Endodermal cell (in vitro differentiated cells): ENCODE measurements around the gene ATE1. TPM values are rescaled to one million over a fixed set of nuclear protein-coding genes. Genes with fewer than 3 reads are reported as not detected.

ENCODE experiments used
- DNase-seq: peaks from one replicate; pipeline ENCODE4 v3.0.0-alpha.2; 2017
- H3K27ac ChIP-seq: 2 replicates; pipeline ENCODE4 v1.5.1; 2013; ENCODE audit warnings: mild to moderate bottlenecking, low read depth, low read length, moderate library complexity
- H3K27me3 ChIP-seq: 2 replicates; pipeline ENCODE4 v1.6.1; 2013; ENCODE audit warnings: mild to moderate bottlenecking, low read length, moderate library complexity; ENCODE audit not compliant: insufficient read depth, control insufficient read depth, poor library complexity, severe bottlenecking
- H3K36me3 ChIP-seq: 2 replicates; pipeline ENCODE4 v1.7.0; 2013; ENCODE audit warnings: mild to moderate bottlenecking, low read length, moderate library complexity; ENCODE audit not compliant: control insufficient read depth, insufficient read depth
- H3K4me1 ChIP-seq: one replicate; pipeline ENCODE4 v1.7.0; 2013; ENCODE audit warnings: low read length; ENCODE audit not compliant: control insufficient read depth, insufficient read depth
- H3K4me3 ChIP-seq: 2 replicates; pipeline ENCODE4 v1.5.1; 2013; ENCODE audit warnings: mild to moderate bottlenecking, low read length, moderate library complexity
- H3K9ac ChIP-seq: 2 replicates; pipeline ENCODE4 v1.6.1; 2013; ENCODE audit warnings: mild to moderate bottlenecking, low read length, moderate library complexity; ENCODE audit not compliant: poor library complexity, severe bottlenecking; ENCODE audit errors: extremely low read depth
- H3K9me3 ChIP-seq: 2 replicates; pipeline ENCODE4 v1.6.1; 2013; ENCODE audit warnings: mild to moderate bottlenecking, low read length, moderate library complexity; ENCODE audit not compliant: control insufficient read depth
- H3K27ac Mint-ChIP-seq: 2 replicates; pipeline ENCODE4 v1.8.0; 2020; ENCODE audit warnings: mixed read lengths
- H3K27me3 Mint-ChIP-seq: 2 replicates; pipeline ENCODE4 v1.8.0; 2021; ENCODE audit warnings: mild to moderate bottlenecking, mixed read lengths; ENCODE audit not compliant: insufficient read depth
- H3K36me3 Mint-ChIP-seq: 2 replicates; pipeline ENCODE4 v1.8.0; 2020; ENCODE audit warnings: low read depth, mixed read lengths
- H3K4me1 Mint-ChIP-seq: 2 replicates; pipeline ENCODE4 v1.8.0; 2020; ENCODE audit warnings: mixed read lengths
- H3K4me3 Mint-ChIP-seq: 2 replicates; pipeline ENCODE4 v1.8.0; 2020; ENCODE audit warnings: mild to moderate bottlenecking, moderate library complexity, mixed read lengths
- H3K9me3 Mint-ChIP-seq: 2 replicates; pipeline ENCODE4 v1.8.0; 2020; ENCODE audit warnings: mild to moderate bottlenecking, mixed read lengths
- WGBS, 2 experiments: methylation state at CpG; one replicate each; pipeline versions ENCODE4 v1.1.5 to v1.1.7; 2013; ENCODE audit warnings: missing lambda C conversion rate in 2 of 2, mixed read lengths in 1 of 2; ENCODE audit not compliant: insufficient coverage in 1 of 2, insufficient read length in 1 of 2; 5-methylcytosine and 5-hydroxymethylcytosine counted together
- total RNA-seq, 2 donors: library from RNA; stranded (reverse); fragmentation: NEBNext Ultra II Directional in 1 of 2; extraction: Animal tissue kit (Norgen Biotek cat#: 25700) in 1 of 2; gene quantifications; 2 replicates in 1 of 2; 3 replicates in 1 of 2; pipeline ENCODE4 v1.2.1, GENCODE V29; 2021
- TF ChIP-seq, protein P1 (sequence below): fragments of 200-600 bp; sonication (generic); conservative IDR thresholded peaks from 2 replicates; pipeline ENCODE4 v1.5.0; 2021; ENCODE audit warnings: antibody characterized with exemption, mild to moderate bottlenecking

The ATE1 gene
- total RNA-seq, 2 donors from 2014 or later, result 31.2 to 32.2 TPM

DNA sequence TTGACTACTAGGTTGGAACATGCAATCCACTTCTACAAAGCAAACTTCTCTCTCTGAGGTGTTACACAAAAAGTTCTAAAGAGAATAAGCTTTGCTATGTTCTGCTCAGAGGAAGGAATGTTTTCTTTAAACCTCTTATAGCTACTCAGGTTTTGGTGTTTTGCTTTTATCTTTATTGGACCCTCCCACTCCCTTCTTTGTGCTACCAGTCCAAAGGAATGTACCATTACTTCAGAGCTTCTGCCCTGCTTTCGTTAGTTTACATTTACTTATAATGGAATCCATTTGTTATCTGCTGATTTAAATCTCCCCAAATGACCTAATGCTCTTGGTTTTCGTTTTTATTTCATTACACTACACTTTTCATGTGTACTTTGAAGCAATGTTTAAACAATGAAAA, 154.9 kb downstream of the ATE1 start:
- no peak for DNase-seq
- Mint-ChIP-seq H3K27ac (no peak overlapping the region), H3K9me3 (peaks cover 15% of the 10 kb centered on the region), H3K27me3 (no peaks in the 10 kb centered on the region), H3K4me3 (no peak overlapping the region), H3K36me3 (peaks cover 13% of the 10 kb centered on the region), H3K4me1 (peaks cover 26% of the 10 kb centered on the region)
- Histone ChIP-seq H3K9me3 (peaks cover 25% of the 10 kb centered on the region), H3K4me3 (no peak overlapping the region), H3K27me3 (no peaks in the 10 kb centered on the region), H3K27ac (no peak overlapping the region), H3K36me3 (peaks cover 4% of the 10 kb centered on the region), H3K4me1 (peaks cover 11% of the 10 kb centered on the region), H3K9ac (no peak overlapping the region)
- TF ChIP-seq, protein P1, sequence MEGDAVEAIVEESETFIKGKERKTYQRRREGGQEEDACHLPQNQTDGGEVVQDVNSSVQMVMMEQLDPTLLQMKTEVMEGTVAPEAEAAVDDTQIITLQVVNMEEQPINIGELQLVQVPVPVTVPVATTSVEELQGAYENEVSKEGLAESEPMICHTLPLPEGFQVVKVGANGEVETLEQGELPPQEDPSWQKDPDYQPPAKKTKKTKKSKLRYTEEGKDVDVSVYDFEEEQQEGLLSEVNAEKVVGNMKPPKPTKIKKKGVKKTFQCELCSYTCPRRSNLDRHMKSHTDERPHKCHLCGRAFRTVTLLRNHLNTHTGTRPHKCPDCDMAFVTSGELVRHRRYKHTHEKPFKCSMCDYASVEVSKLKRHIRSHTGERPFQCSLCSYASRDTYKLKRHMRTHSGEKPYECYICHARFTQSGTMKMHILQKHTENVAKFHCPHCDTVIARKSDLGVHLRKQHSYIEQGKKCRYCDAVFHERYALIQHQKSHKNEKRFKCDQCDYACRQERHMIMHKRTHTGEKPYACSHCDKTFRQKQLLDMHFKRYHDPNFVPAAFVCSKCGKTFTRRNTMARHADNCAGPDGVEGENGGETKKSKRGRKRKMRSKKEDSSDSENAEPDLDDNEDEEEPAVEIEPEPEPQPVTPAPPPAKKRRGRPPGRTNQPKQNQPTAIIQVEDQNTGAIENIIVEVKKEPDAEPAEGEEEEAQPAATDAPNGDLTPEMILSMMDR, result no peak
- 92 to 96% methylated on average over 2 of the region's 2 CpGs for WGBS, 2 experiments

DNA sequence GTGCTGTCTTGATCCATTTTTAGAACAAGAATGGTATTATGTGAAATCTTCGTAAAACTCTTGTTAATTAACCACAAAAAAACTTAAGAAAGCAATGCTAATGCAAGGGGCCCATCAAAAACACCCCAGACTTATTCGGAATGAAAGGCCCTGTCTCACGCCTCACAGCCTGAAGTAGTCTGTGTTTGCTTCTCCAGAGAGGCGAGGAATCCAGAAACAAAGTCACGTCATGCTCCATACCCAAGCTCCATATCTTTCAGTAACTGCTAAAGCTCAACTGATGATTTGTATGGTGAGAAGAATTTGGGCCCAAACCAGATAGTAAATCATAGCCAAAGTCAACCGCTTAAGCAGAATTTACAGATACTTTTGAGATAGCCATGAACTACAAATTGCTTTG, 155.4 kb downstream of the ATE1 start:
- WGBS, 2 experiments, result 88 to 94% methylated on average over 3 to 6 of the region's 6 CpGs
- no peak overlapping the region for H3K4me3 ChIP-seq
- Mint-ChIP-seq H3K4me1 (peaks cover 26% of the 10 kb centered on the region), H3K27ac (peak overlapping the region; percentile 75), H3K27me3 (no peaks in the 10 kb centered on the region), H3K9me3 (peaks cover 20% of the 10 kb centered on the region), H3K4me3 (no peak overlapping the region), H3K36me3 (peaks cover 18% of the 10 kb centered on the region)
- peaks cover 4% of the 10 kb centered on the region for H3K36me3 ChIP-seq
- peaks cover 30% of the 10 kb centered on the region for H3K9me3 ChIP-seq
- no peak overlapping the region for H3K9ac ChIP-seq
- no peak for DNase-seq
- H3K4me1 ChIP-seq, result peaks cover 11% of the 10 kb centered on the region
- TF ChIP-seq, protein P1, result no peak
- no peaks in the 10 kb centered on the region for H3K27me3 ChIP-seq
- no peak overlapping the region for H3K27ac ChIP-seq

DNA sequence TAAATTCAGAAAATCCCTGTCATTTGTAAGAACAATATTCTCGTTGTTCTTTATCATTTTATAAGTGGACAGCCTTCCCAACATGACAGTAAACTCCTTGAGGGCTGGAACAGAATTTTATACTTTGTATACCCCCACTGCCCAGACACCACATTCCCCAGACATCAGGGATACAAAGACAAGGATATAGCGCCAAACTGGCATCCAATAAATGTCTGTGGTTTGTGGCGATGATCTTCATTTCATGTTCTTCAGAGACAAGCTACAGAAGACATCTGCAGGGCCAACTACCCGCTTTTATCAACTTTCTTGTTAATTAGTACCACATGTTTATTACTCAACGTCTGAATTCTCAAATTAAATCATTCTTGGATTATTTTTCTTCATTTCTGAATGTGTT, 155.9 kb downstream of the ATE1 start:
- H3K27me3 Mint-ChIP-seq, result no peaks in the 10 kb centered on the region
- peaks cover 26% of the 10 kb centered on the region for H3K4me1 Mint-ChIP-seq
- H3K36me3 ChIP-seq, result peaks cover 4% of the 10 kb centered on the region
- DNase-seq, result no peak
- TF ChIP-seq, protein P1, result no peak
- H3K4me1 ChIP-seq, result peaks cover 11% of the 10 kb centered on the region
- H3K27me3 ChIP-seq, result no peaks in the 10 kb centered on the region
- peaks cover 22% of the 10 kb centered on the region for H3K36me3 Mint-ChIP-seq
- no peak overlapping the region for H3K4me3 ChIP-seq
- H3K9me3 ChIP-seq, result peaks cover 35% of the 10 kb centered on the region
- no peak overlapping the region for H3K27ac ChIP-seq
- 75 to 100% methylated on average over 2 to 5 of the region's 5 CpGs for WGBS, 2 experiments
- H3K4me3 Mint-ChIP-seq, result no peak overlapping the region
- no peak overlapping the region for H3K9ac ChIP-seq
- H3K27ac Mint-ChIP-seq, result peak overlapping the region; percentile 75
- H3K9me3 Mint-ChIP-seq, result peaks cover 24% of the 10 kb centered on the region
